HG02970 (cell line): Measurements from ENCODE around the gene SAMD14.

Source experiments
- ATAC-seq: cut with Tn5 transposase; IDR thresholded peaks from one replicate; pipeline ENCODE4 v1.9.1; 2021; ENCODE audit warnings: mild to moderate bottlenecking, moderate library complexity, moderate number of reproducible peaks; ENCODE audit not compliant: unreplicated experiment, low FRiP score

SAMD14 gene

DNA sequence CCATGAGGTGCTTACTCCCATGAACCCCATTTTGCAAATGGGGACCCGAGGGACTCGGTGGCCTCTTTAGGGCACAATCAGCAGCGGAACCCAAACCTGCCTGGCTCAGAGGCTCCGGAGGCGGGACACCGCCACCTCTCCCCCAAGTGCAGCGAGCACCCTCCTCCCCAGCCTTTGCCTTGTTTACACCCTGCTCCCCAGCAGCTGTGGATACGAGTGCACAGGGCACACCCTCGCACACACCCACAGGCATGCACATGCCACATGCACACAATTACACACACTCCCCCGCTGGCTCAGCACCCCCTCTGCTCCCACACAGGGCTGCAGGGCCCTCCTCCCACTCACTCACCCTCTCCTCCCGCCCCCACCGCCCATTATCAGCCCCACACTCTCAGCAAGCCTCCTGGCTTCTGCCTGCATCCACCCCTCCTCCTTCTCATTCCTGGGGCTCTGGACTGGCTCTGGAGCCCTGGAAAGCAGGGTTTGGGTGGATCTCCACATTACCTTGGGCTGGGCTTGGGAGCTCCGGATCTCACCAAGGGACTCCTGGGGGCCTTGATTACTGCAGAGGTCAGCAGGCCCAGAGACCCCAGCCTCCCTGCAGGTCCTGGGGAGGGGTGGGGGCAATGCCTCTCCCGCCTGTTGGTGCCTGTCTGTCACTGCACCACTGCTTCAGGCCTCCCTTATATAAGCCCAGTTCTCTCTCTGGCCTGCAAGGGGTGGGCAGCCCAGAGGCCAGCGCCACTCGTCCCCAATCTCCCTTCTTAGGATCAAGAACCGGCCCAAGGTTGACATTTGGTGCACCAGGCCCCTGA is 28.4 kb downstream of the SAMD14 start:
- ATAC-seq, result no peak

DNA sequence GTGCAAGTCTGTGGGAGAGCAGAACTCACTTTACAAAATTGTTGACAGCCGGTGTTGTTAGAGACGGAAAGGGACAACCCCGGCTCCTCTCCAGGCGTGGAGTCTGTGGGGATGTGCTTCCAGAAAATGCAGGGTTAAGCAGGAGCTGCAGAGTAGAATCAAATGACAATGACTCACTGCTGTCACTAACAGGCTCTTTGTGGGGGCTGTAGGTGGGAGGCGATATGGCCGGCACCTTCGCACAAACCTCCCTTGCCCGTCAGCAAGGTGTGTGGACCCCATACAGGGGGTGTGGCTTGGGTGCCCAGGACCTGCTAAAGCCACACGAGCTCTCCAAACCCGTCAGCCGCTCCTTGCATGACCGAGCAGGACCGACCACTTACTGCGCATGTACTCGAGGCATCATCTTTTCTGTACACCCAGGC is 29.0 kb downstream of the SAMD14 start:
- ATAC-seq, result no peak

DNA sequence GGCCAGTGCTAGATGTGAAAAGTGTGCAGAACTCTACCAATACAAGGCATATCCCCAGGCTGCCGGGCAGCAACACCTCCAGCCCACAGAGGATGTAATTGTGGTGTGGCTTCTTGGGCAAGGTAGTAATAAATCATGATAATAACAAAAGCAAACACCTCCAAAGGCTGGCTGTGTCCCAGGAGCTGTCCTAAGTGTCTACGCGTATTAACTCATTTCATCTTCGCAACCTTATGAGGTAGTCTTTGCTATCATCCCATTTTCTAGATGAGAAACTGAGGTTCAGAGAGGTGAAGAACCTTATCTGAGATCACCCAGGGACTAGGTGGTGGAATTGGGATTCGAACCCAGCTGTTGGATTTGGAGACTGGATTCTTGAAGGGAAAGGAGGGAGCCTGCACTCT is 29.5 kb downstream of the SAMD14 start:
- no peak for ATAC-seq

DNA sequence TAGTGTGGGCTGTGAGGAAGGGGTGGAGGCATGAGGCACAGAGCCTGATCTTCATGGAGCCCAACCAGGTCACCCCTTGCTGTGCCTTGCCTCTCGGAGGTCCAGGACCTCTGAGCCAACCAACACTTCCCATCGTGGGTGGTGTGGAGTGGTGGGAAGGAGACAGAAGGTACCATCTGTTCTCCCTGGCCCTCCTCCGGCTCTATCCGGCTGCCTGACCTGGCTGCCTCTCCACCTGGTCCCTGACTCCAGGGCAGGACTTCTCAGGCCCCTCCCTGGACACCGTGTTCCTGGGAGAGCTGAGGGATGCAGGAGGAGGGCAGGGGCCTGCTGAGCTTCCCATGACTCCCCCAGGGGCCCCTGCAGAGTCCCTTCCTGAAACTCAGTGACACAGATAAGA is 31.0 kb downstream of the SAMD14 start:
- ATAC-seq, result no peak

DNA sequence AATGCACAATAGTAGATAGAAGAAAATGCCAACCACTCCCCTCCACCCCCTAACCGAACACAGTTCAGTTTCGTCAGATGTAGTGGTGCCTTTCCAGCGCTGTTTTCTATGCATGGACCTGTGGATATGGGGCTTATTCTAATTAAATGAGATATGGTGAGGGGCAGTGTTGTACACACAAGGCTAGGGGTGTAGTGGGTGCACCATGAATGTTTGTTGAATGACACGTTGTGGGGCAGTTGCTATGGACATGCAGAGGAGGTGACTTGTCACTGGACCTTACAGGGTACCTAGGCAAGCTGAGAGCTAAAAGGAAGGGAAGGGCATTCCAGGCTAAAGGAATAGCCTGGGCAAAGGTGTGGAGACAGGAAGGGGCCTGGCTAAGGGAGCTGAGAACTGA is 31.4 kb downstream of the SAMD14 start:
- no peak for ATAC-seq

DNA sequence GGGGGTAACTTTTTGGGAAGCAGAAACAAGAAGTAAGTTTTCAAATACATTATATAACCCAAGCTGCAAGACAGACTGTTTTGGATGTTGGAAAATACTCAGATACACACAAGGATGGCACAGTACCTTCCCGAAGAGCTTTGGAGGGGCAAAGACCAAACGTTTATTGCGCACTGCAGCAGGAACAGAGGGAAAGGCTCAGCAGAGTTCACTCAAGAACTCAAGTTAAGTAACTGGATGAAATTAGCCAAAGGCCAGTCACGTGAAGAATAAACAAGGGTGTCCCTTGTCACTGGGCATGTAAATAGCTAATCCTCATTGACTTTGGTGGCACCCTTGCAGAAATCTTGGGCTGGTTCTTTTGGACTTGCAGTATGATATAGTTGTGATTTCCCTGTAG is 32.0 kb downstream of the SAMD14 start:
- no peak for ATAC-seq

DNA sequence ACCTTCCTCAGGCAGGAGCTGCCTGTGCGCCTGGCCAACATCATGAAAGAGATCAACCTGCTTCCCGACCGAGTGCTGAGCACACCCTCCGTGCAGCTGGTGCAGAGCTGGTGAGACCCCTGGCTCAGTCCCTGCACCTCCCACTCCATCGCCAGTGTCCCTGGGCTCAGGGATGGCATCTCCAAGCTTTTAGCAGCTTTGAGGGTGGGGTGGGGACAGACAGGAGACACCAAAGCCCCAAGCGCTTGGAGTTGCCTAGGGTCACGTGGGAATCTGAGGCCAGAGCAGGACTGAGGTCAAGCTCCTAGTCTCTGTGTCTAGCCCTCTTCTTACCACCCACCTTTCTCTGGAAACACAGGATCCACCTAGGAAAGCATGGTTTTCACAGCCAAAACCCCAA is 32.5 kb downstream of the SAMD14 start:
- no peak for ATAC-seq

DNA sequence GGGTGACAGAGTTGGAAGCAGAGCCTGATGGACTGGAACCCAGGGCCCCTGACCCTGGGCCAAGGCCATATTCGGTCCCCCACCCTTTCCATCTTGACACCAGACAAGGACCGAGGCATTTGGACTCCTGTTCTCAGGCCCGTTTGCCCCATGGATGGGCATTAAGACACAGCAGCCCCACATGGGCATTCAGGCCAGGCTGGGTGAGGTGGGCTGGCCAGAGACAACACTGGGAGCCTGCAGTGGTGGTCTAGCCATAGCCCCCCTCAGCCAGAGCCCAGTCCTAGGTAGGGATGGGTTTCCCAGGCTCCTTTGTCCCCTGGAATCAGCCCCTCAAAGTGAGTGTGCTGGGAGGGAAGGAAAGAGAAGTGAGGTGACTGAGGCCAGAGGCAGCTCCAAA is 33.2 kb downstream of the SAMD14 start:
- no peak for ATAC-seq

DNA sequence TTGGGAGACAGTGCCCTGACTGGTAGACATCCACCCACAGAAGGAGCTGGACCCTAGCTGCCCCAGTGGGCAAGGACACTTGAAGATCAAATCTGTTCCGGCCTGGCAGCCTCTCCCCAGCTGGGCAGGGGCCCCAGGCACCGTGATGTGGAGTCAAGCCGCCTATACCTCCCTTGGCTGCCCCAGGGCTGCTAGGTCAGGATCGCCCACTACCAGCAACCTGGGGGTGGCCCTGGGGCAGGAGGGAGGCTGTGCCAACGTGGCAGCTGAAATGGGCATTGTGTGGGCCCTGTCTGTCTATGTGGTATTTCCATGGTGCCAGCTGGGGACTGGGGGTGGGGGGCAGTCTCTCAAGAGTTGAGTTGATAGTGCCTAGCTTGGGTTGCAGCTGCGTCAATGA is 33.9 kb downstream of the SAMD14 start:
- no peak for ATAC-seq

DNA sequence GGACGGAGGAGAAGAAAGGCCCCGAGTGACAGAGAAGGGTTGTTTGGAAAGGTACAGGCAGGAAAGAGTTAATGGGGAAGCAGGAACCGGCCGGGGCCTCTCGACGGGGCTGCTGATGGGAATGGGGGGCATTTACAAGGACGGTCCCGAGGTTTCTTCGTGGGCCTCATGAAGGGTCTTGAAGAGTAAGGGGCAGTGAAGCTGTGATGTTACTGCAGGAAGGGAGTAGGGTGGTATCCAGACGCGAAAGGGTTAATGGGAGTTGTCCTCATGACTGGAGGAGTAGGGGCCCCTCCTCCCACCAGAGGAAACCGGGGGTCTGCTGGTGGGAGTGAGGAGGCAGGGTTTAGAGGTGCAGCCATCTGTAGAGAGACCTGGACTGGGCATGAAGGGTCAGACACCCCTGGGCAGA is 34.3 kb downstream of the SAMD14 start:
- no peak for ATAC-seq

DNA sequence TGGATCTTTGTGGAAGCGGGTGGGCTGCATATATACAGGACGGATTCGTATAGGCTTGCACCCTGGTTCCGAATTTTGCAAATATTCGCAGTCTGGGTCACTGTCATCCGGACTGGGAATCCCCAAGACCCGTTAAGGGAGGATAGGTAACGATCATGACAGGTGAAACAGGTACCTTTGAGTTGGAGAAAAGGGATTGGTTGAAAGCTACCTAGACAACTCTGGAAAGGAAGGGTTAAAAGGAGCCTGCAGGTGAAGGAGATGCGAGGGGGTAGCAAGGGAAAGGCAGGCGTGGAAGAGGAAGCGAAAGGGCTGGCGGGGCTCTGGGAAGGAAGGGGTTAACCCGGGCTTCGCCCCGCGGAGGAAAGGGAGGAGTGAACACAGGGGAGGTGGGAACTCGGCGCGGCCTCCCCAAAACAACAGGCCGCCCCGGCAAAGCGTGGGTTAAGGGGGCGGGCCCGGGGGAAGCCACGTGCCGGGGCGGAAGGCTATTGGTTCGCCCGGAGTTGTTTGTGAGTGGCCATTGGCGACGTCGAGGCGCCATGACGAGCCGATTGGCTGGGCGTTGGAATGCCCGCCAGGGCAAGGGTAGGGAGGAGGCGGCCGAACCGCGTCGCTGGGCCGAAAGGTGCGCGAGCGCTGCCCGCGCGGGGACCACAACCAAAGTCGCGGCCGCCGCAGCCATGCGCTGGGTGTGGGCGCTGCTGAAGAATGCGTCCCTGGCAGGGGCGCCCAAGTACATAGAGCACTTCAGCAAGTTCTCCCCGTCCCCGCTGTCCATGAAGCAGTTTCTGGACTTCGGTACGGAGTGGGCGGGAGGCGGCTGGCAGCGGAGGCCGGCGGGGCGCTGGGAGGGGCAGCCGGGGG is 35.0 kb downstream of the SAMD14 start, which contains the start of gene PDK2:
Gene PDK2, plus strand, starts transcription at position 599 of the 867 bp plus-strand sequence. Its CDS starts 85 bp downstream, at position 684.
- ATAC-seq, result peak; percentile 85

DNA sequence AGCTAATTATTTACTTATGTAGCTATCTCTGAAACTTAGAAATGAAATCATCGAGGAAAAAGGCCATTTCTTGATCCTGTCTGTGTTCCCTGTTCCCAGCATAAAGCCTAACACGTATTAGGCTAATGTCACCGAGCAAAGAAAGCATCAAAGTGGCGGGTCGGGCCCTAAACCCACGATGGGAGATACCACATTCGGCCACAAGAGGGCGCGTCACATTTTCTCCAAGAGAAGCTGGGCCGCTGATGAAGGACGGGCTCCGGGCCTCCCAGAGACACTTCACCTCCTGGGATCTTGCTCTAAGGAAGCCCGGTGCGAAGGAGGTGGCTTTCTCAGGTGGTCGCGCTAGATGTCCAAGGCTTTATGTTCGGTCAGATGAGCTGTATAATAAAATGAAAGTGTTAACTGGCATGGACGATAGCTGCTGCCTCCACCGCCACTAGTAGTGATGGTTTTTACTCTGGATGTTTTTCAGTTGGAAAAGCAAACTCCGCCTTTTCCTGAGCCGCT is 35.7 kb downstream of the SAMD14 start:
- no peak for ATAC-seq

DNA sequence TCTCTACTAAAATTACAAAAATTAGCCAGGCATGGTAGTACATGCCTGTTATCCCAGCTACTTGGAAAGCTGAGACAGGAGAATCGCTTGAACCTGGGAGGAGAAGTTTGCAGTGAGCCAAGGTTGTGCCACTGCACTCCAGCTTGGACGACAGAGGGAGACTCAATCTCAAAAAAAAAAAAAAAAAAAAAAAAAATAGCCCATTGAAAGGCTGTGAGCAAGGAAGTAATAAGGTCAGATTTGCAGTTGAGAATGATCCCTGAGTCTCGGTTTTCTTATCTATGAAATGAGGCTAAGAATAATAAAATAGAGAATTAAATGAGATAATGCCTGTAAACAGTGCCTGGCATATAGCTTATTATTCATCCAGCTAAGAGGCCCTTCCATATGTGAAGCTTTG is 36.2 kb downstream of the SAMD14 start:
- ATAC-seq, result no peak

DNA sequence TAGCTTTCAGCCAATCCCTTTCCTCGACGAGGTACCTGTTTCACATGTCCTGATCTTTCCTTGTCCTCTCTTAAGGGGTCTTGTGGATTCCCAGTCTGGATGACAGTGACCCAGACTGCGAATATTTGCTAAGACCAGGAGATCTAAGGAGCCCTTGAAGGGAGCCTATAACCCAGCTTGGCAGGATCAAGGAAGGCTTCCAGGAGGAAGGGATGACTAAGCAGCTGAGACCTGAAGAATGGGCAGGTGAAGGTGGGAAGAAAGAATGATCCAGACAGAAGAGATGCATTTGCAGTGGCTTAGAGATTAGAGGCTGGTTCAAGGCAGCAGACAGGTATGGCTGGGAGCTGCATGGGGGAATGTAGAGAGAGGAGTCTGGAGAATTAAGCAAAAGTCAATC is 36.7 kb downstream of the SAMD14 start:
- ATAC-seq, result no peak

DNA sequence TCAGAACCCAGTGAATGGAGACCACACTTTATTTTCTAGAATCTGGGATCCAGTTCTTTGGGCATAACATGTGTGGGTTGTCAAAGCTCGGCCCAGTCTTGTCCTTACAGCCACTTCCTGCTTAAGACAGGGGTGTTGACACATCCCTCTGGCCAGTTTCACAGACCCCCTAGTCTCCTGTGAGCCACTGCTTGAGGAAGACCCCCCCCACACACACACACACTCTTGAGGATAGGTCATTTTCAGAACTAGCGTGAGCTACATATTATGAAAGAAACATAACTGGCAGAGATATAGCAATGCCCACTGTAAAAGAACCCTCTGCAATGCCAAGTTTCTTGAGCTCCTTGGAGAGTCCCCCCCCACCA is 38.1 kb downstream of the SAMD14 start:
- no peak for ATAC-seq

DNA sequence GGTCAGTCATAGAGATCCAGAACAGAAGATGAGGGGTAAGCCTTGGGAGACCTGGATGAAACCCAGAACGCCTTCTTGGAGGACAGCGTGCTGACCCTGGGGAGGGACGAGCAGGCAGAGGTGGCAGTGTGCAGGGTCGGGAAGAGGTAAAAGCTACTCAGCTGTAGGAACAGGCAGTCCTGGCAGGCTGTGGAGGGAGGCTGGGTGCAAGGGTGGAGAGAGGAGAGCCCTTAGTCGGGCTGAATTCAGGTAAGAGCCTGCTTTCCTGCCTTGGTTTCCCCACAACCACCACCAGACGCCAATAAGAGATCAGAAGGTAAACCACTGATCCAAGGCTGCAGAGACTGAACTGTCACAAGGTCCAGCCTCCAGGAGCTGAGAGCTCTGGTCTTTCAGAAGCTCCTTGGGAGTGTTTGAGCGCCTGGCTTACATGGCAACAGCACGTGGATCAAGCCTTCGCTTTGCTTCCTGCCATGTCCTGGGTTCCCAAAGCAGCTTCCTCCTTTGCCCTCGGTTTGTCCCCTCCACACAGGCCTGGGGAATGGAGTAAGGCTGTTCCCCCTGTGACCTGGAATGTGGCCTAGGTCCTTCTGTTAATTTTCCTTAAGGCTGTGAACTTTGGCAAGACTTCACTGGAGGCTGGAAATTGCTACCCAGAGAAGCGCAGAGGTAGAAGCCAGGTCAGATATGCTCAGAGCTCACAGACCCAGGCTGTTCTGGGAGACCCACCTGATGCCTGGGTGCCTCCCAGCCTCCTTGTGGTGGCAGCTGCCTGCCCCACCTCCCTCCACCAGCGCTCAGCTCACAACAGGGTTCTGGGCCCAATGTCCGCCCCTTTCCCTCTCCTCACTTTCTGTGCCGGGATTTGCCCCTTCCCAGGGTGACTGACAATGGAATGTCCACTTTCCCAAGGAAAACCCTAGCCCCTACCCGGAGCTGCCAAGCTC is 38.7 kb downstream of the SAMD14 start:
- no peak for ATAC-seq

DNA sequence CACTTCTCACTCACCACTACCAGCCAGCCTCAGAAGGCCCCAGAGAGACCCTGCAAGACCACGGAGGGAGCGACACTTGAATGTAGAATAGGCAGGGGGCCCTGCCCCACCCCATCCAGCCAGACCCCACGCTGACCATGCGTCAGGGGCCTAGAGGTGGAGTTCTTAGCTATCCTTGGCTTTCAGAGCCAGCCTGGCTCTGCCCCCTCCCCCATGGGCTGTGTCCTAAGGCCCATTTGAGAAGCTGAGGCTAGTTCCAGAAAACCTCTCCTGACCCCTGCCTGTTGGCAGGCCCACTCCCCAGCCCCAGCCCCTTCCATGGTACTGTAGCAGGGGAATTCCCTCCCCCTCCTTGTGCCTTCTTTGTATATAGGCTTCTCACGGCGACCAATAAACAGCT is 39.9 kb downstream of the SAMD14 start:
- ATAC-seq, result no peak

DNA sequence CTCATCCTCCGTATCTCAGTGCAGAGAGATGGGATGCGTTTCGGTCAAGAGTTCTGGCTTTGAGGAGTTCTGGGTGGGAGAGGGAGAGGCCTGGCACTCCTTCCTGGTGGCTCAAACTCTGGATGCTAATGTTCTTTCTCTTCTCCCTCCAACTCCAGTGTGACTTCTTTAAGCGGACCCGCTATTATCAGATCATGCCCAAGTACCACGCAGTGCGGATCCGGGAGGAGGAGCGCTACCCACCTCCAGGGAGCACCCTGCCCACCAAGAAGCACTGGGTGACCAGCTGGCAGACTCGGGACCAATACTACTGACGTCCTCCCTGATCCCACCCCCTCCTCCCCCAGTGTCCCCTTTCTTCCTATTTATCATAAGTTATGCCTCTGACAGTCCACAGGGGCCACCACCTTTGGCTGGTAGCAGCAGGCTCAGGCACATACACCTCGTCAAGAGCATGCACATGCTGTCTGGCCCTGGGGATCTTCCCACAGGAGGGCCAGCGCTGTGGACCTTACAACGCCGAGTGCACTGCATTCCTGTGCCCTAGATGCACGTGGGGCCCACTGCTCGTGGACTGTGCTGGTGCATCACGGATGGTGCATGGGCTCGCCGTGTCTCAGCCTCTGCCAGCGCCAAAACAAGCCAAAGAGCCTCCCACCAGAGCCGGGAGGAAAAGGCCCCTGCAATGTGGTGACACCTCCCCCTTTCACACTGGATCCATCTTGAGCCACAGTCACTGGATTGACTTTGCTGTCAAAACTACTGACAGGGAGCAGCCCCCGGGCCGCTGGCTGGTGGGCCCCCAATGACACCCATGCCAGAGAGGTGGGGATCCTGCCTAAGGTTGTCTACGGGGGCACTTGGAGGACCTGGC is 40.8 kb downstream of the SAMD14 start:
- no peak for ATAC-seq

DNA sequence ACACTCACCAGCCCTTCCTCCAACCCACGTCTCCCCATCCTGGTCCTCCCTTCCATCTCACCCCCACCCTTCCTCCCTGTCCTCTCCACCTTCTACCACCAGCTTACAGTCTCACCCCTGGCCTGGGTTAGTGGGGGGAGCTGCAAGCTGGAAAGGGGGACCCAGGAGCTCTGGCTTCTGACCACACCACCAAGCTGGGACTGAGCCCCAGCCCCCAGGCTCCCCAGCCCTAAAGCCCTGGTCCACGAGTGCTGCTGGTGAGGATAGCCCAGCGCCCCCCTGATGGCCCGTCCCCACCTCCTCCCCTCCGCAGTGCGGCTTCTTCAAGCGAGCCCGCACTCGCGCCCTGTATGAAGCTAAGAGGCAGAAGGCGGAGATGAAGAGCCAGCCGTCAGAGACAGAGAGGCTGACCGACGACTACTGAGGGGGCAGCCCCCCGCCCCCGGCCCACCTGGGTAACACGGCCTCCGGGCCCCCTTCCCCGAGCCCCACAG is 42.0 kb downstream of the SAMD14 start:
- no peak for ATAC-seq
